ENCODE measurements around the gene ELMO1. TPM values are rescaled to one million over a fixed set of nuclear protein-coding genes. Genes with fewer than 3 reads are reported as not detected.
A peak's percentile ranks its signal among the peaks of the same experiment; 100 is the strongest.

The ELMO1 gene
- total and polyA plus RNA-seq, 12 donors: 7.5 to 46.8 (median 14.9) TPM

- no peak overlapping the region for H3K4me3 ChIP-seq
- TF ChIP-seq POLR2A (IDR thresholded peaks at IDR 0.05) (no peak), CTCF (IDR thresholded peaks at IDR 0.05) (no peak)
- H3K9me3 ChIP-seq (replicated peaks in 1 of 3): no peaks in the 10 kb centered on the region
- peak overlapping the region in 3 of 5 donors; percentile 3 to 66 (median 22) for H3K27ac ChIP-seq
- peak in 3 of 7 donors; percentile 19 to 61 (median 29) for DNase-seq
- intact Hi-C loops (cut with DNase I): no loop called here
- WGBS, 4 donors: 68 to 80% (median 73%) methylated on average over 5 of the region's 5 CpGs
- no peaks in the 10 kb centered on the region for H3K36me3 ChIP-seq (replicated peaks in 1 of 2)
- H3K27me3 ChIP-seq: no peaks in the 10 kb centered on the region
- H3K4me1 ChIP-seq (replicated peaks in 1 of 2): peaks cover 0 to 16% of the 10 kb centered on the region in 2 donors
Measured at GRCh38 chr7:37315772-37316715, 132.6 kb downstream of the ELMO1 start.

- no peak overlapping the region for H3K27ac ChIP-seq
- H3K4me3 ChIP-seq: no peak overlapping the region
- 81 to 93% (median 87%) methylated on average over 1 of the region's 1 CpG for WGBS, 4 donors
- no peaks in the 10 kb centered on the region for H3K27me3 ChIP-seq
- H3K4me1 ChIP-seq (replicated peaks in 1 of 2): peaks cover 0 to 16% of the 10 kb centered on the region in 2 donors
- intact Hi-C loops (cut with DNase I): no loop called here
- TF ChIP-seq POLR2A (IDR thresholded peaks at IDR 0.05) (no peak), CTCF (IDR thresholded peaks at IDR 0.05) (no peak)
- no peak for DNase-seq
- no peaks in the 10 kb centered on the region for H3K9me3 ChIP-seq (replicated peaks in 1 of 3)
- H3K36me3 ChIP-seq (replicated peaks in 1 of 2): no peaks in the 10 kb centered on the region
Measured at GRCh38 chr7:37312608-37313007, 136.1 kb downstream of the ELMO1 start.

GRCh38 chr7:37311355-37311754 lies 137.3 kb downstream of the ELMO1 start:
- intact Hi-C loops (cut with DNase I): no loop called here
- Histone ChIP-seq H3K4me3 (no peak overlapping the region), H3K9me3 (replicated peaks in 1 of 3) (no peaks in the 10 kb centered on the region), H3K27ac (no peak overlapping the region), H3K4me1 (replicated peaks in 1 of 2) (peaks cover 0 to 12% of the 10 kb centered on the region in 2 donors), H3K27me3 (no peaks in the 10 kb centered on the region), H3K36me3 (replicated peaks in 1 of 2) (no peaks in the 10 kb centered on the region)
- 67 to 76% (median 67%) methylated on average over 6 of the region's 6 CpGs for WGBS, 4 donors
- peak in 1 of 7 donors; percentile 13 for DNase-seq
- TF ChIP-seq CTCF (IDR thresholded peaks at IDR 0.05) (no peak), POLR2A (IDR thresholded peaks at IDR 0.05) (no peak)

GRCh38 chr7:37310327-37311080 lies 138.2 kb downstream of the ELMO1 start:
- Histone ChIP-seq H3K27ac (peak overlapping the region in 1 of 5 donors; percentile 25), H3K9me3 (replicated peaks in 1 of 3) (no peaks in the 10 kb centered on the region), H3K4me1 (replicated peaks in 1 of 2) (peaks cover 0 to 4% of the 10 kb centered on the region in 2 donors)

More at GRCh38 chr7:37310327-37311080, 138.2 kb downstream of the ELMO1 start:
- WGBS, 4 donors: 61 to 81% (median 76%) methylated on average over 3 of the region's 3 CpGs
- no peak for TF ChIP-seq CTCF (IDR thresholded peaks at IDR 0.05)
- no peak for TF ChIP-seq POLR2A (IDR thresholded peaks at IDR 0.05)
- Histone ChIP-seq H3K4me3 (no peak overlapping the region), H3K36me3 (replicated peaks in 1 of 2) (no peaks in the 10 kb centered on the region), H3K27me3 (no peaks in the 10 kb centered on the region)
- intact Hi-C loops (cut with DNase I): no loop called here
- no peak for DNase-seq

Measured in adrenal gland (tissue), 12 donors.